K562 (cell line): ENCODE results near the gene MLLT6.

Experiments
- CBX3 ChIP-seq, 2 experiments: IDR thresholded peaks; 1 replicate in 1 of 2; 2 replicates in 1 of 2; pipeline ENCODE4 v1.6.1; 2012; ENCODE audit warnings: inconsistent platforms in 2 of 2, low read length in 2 of 2, borderline replicate concordance in 1 of 2, control low read depth in 1 of 2
- EHMT2 ChIP-seq: fragments of 450-650 bp; IDR thresholded peaks from 2 replicates; pipeline ENCODE4 v1.6.1; 2018; ENCODE audit warnings: antibody characterized with exemption
- JUND ChIP-seq, 2 experiments: IDR thresholded peaks; 2 replicates in 1 of 2; 3 replicates in 1 of 2; pipeline ENCODE4 v1.6.1; 2011; ENCODE audit warnings: borderline replicate concordance in 2 of 2, low read depth in 2 of 2, low read length in 2 of 2, improper control_type of control experiment in 1 of 2, missing biosample characterization in 1 of 2, missing genetic modification characterization in 1 of 2, missing genetic modification reagents in 1 of 2
- MTA2 ChIP-seq: fragments of 450-650 bp; IDR thresholded peaks from 2 replicates; pipeline ENCODE4 v1.6.1; 2016; ENCODE audit warnings: low read depth
- PCBP1 ChIP-seq: fragments of 200-400 bp; formaldehyde crosslinking; IDR thresholded peaks from 2 replicates; pipeline ENCODE4 v1.6.1; 2018; ENCODE audit warnings: mild to moderate bottlenecking, low read depth, low read length; ENCODE audit not compliant: poor library complexity, severe bottlenecking
- POLR2A ChIP-seq: fragments of 450-650 bp; conservative IDR thresholded peaks from 2 replicates; pipeline ENCODE4 v1.6.1; 2016
- POLR2AphosphoS5 ChIP-seq: IDR thresholded peaks from 2 replicates; pipeline ENCODE4 v1.6.1; 2011; ENCODE audit warnings: mild to moderate bottlenecking, low read depth, low read length, moderate library complexity; ENCODE audit not compliant: control insufficient read depth, insufficient read depth
- SAFB2 ChIP-seq: fragments of 200-400 bp; formaldehyde crosslinking; IDR thresholded peaks from 2 replicates; pipeline ENCODE4 v1.6.1; 2018; ENCODE audit warnings: borderline replicate concordance, low read length, low read depth, moderate library complexity; ENCODE audit not compliant: severe bottlenecking
- SIN3A ChIP-seq, 2 experiments: fragments of 150-350 bp in 1 of 2; IDR thresholded peaks; 2 replicates each; pipeline ENCODE4 v1.6.1; 2011 to 2016; ENCODE audit warnings: borderline replicate concordance in 2 of 2, low read depth in 2 of 2, low read length in 2 of 2, mild to moderate bottlenecking in 2 of 2, moderate library complexity in 2 of 2; ENCODE audit not compliant: control insufficient read depth in 1 of 2
- SP1 ChIP-seq: sonication (generic); formaldehyde crosslinking; IDR thresholded peaks from 2 replicates; pipeline ENCODE4 v1.8.1; 2022; ENCODE audit warnings: mild to moderate bottlenecking, missing genetic modification reagents
- ZNF224 ChIP-seq: sonication (generic); formaldehyde crosslinking; IDR thresholded peaks from 2 replicates; pipeline ENCODE4 v1.8.0; 2022; ENCODE audit warnings: mild to moderate bottlenecking, missing genetic modification reagents
- TF ChIP-seq, protein P1 (sequence below), 3 experiments: IDR thresholded peaks in 2 of 3; conservative IDR thresholded peaks in 1 of 3; 2 replicates each; pipeline ENCODE4 v1.5.1; 2011 to 2012; ENCODE audit warnings: low read length in 3 of 3, mild to moderate bottlenecking in 3 of 3, control low read depth in 2 of 3, improper control_type of control experiment in 1 of 3, inconsistent platforms in 1 of 3, low read depth in 1 of 3, mixed read lengths in 1 of 3, moderate library complexity in 1 of 3; ENCODE audit not compliant: insufficient read depth in 2 of 3
- TF ChIP-seq, protein P2 (sequence below), 2 experiments: fragments of 450-650 bp; formaldehyde crosslinking in 1 of 2; IDR thresholded peaks; 2 replicates each; pipeline versions ENCODE4 v1.4.0 to v1.6.1; 2014 to 2020; ENCODE audit warnings: mild to moderate bottlenecking in 2 of 2, borderline replicate concordance in 1 of 2, low read depth in 1 of 2

DNA sequence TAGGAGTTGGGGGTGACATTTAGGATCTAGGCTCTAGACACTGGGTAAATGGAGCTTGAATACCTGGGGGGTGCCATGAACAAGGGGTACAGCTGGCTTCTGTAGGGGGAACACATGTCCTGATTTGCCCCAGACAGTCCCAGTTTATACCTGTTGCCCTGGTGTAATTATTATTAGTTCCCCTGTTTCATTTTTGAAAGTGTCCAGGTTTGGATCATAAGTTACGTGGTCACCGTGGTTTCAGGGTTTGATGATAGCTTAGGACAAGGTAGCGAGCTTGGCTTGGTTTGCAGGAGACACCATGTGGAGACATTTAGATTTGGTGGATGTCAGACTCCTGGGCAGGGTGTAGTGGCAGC lies 5.5 kb downstream of the MLLT6 start:
- TF ChIP-seq POLR2A (no peak), SIN3A (IDR thresholded peaks at IDR 0.05; ENCODE audit: borderline replicate concordance in 2 of 2, control insufficient read depth in 1 of 2, low read depth in 2 of 2, low read length in 2 of 2) (no peak), JUND (IDR thresholded peaks at IDR 0.05; ENCODE audit: borderline replicate concordance, low read depth, low read length) (no peak), JUND (tag; IDR thresholded peaks at IDR 0.05; ENCODE audit: borderline replicate concordance, low read depth, low read length) (no peak), SP1 (no peak), CBX3 (IDR thresholded peaks at IDR 0.05; ENCODE audit: borderline replicate concordance in 1 of 2, low read length in 2 of 2) (no peak), EHMT2 (no peak), POLR2AphosphoS5 (no peak), MTA2 (no peak), SAFB2 (no peak), ZNF224 (CRISPR knock-in tag) (no peak), PCBP1 (no peak)
- TF ChIP-seq, protein P1, sequence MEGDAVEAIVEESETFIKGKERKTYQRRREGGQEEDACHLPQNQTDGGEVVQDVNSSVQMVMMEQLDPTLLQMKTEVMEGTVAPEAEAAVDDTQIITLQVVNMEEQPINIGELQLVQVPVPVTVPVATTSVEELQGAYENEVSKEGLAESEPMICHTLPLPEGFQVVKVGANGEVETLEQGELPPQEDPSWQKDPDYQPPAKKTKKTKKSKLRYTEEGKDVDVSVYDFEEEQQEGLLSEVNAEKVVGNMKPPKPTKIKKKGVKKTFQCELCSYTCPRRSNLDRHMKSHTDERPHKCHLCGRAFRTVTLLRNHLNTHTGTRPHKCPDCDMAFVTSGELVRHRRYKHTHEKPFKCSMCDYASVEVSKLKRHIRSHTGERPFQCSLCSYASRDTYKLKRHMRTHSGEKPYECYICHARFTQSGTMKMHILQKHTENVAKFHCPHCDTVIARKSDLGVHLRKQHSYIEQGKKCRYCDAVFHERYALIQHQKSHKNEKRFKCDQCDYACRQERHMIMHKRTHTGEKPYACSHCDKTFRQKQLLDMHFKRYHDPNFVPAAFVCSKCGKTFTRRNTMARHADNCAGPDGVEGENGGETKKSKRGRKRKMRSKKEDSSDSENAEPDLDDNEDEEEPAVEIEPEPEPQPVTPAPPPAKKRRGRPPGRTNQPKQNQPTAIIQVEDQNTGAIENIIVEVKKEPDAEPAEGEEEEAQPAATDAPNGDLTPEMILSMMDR (IDR thresholded peaks at IDR 0.05 in 2 of 3, conservative IDR thresholded peaks at IDR 0.05 in 1 of 3; ENCODE audit: insufficient read depth in 2 of 3, low read depth in 1 of 3, low read length in 3 of 3) = no peak
- TF ChIP-seq, protein P2, sequence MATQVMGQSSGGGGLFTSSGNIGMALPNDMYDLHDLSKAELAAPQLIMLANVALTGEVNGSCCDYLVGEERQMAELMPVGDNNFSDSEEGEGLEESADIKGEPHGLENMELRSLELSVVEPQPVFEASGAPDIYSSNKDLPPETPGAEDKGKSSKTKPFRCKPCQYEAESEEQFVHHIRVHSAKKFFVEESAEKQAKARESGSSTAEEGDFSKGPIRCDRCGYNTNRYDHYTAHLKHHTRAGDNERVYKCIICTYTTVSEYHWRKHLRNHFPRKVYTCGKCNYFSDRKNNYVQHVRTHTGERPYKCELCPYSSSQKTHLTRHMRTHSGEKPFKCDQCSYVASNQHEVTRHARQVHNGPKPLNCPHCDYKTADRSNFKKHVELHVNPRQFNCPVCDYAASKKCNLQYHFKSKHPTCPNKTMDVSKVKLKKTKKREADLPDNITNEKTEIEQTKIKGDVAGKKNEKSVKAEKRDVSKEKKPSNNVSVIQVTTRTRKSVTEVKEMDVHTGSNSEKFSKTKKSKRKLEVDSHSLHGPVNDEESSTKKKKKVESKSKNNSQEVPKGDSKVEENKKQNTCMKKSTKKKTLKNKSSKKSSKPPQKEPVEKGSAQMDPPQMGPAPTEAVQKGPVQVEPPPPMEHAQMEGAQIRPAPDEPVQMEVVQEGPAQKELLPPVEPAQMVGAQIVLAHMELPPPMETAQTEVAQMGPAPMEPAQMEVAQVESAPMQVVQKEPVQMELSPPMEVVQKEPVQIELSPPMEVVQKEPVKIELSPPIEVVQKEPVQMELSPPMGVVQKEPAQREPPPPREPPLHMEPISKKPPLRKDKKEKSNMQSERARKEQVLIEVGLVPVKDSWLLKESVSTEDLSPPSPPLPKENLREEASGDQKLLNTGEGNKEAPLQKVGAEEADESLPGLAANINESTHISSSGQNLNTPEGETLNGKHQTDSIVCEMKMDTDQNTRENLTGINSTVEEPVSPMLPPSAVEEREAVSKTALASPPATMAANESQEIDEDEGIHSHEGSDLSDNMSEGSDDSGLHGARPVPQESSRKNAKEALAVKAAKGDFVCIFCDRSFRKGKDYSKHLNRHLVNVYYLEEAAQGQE (IDR thresholded peaks at IDR 0.05; ENCODE audit: borderline replicate concordance) = no peak
- TF ChIP-seq, protein P2 (CRISPR knock-in tag; IDR thresholded peaks at IDR 0.05; ENCODE audit: low read depth) = no peak
